Activated T-cell treated with anti-CD3 and anti-CD28 coated beads, Interleukin-2, amount 50 U/mL, for 48 hours (primary cell): ENCODE data around the gene PRPF6.
"Not testable (repeated sequence)": the region's sequence is repeated elsewhere in the genome, so short reads cannot be mapped to it uniquely, and the experiment has no call there.

ENCODE experiments used
- DNase-seq, 2 experiments: peaks; one replicate each; pipeline ENCODE4 v3.0.0-alpha.2; 2020

Gene PRPF6

DNA sequence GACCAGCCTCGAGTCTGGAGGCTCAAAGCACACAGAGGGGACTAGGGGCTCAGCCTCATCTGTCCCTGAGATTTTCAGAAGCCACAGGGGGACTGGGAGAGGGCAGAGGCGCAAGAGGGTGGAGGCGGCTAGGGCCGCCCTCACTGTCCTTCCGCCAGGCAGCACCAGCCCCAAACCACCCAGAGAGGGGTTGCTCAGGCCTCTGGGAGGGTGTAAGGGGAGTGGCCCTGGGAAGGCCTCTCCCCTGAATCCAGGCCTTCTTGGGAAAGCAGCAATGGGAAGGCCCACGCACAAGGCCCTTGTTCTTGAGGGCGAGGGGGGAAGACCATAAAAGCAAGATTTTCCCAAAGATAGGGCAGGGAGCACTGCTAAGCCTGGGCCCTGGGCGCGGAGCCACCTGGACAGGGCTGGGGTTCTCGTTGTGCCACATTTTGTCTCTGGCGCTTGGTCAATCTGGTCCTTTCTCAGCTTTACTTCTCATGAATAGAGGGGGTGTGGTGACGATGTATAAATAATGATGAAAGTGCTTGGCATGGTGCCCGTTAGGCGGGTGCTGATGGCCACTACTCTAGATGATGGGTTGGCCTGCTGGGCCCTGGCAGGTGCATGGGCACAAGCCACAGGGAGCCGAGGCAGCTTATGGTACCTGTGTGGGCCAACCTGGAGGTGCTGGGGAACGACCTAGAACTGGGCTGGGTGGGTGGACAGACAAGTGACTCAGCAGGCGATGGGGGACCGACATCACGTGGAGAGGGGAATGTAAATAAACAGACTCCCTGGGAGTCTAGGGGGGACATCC, 6.3 kb upstream of the PRPF6 start:
- no peak for DNase-seq

DNA sequence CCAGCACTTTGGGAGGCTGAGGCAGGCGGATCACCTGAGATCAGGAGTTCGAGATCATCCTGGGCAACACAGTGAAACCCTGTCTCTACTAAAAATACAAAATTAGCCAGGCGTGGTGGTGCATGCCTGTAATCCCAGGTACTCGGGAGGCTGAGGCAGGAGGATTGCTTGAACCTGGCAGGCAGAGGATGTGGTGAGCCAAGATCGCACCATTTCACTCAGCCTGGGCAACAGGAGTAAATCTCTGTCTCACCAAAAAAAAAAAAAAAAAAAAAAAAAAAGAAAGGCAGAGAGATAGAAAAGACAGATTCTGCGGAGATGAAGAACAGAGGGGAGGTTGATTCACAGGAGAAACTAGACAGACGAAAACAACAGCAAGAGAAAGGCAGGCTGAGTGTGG, 4.4 kb upstream of the PRPF6 start:
- DNase-seq = not testable (repeated sequence)

GRCh38 chr20:63976980-63977738, 3.8 kb upstream of the PRPF6 start:
- DNase-seq = no peak

DNA sequence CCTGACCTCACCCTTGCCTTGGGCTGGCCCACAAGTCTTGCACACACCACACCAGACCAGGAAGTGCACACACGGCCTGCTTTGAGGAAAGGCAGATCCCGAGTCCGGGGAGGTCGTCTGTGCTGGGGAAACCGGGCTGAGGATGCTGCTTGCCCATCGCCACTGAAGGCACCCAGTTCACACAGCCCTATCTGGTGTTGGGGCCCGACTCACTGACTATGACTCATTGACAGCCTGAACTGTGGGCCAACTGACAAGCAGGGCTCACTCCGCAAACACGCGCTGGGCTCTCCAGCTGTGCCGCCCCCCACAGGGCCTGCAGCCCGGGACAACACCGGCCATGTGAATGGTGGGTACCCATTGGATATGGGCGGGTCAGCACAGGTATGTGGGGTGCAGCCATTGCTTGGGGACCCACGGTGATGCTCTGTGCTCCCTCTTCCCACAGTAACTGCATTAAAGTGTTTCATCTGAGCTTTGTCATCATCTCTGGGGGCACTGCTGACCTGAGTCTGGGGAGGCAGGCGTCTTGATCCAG, 3.1 kb upstream of the PRPF6 start:
- peak; percentile 80 to 81 for DNase-seq

- DNase-seq = peak; percentile 79 to 83
These were observed 2.4 kb upstream of the PRPF6 start for GRCh38 chr20:63978319-63979228.

DNA sequence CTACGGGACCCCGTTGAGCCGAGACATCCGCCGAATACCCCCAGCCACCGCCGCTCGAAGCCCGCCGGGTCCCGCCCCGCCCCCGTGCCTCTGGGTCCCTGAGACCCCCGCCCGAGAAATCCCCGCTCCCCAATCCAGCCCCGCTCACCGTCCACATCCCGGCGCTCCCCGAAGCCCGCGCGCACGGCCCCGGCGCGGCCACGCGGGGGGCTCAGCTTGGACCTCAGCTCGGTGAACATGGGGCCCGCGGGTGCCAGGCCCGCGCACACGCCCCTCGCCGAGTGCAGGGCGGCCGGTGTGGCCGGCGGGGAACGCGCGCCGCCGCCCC, 1.7 kb upstream of the PRPF6 start:
- DNase-seq = no peak

DNA sequence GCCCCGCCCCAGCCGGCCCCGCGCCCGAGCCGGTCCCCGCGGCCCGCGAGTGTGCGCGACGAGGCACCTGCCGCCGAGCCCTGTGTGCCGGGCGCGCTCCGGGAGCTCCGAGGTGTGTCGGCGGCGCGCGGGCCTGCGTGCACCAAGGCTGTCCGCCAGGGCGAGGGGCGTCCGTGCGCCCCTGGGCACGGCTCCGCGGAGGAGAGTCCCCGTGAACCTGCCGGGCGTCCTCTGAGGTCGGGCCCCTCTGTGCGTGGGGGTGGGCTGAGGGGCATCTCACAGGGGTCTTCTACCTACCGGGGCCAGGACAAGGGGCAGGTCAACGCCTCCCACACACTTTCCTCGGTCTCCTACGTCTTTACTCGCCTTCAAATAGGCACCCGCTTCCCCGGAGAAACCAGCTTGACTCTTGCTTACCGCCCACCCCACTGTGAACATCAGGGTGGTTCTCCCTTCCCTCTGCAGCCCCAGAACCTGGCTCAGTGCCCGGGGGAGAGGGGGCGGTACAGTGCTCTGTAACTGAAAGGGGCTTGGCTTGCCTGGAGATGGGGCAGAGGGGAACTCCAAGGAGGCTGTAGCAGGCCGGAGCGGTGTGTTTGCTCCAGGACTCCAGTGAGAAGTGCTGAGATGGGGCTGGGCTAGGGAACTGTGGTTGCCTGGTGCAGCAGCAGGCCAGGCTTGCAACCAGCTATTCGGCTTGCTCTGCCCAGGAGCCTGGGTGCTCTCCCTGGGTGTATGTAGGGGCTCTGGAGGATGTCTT, 1.2 kb upstream of the PRPF6 start, which contains the start of gene SAMD10:
Gene SAMD10, minus strand, starts transcription at position 86 of the 760 bp plus-strand sequence. CDS start 175 bp downstream, outside the sequence.
- DNase-seq = peak; percentile 89 to 90

DNA sequence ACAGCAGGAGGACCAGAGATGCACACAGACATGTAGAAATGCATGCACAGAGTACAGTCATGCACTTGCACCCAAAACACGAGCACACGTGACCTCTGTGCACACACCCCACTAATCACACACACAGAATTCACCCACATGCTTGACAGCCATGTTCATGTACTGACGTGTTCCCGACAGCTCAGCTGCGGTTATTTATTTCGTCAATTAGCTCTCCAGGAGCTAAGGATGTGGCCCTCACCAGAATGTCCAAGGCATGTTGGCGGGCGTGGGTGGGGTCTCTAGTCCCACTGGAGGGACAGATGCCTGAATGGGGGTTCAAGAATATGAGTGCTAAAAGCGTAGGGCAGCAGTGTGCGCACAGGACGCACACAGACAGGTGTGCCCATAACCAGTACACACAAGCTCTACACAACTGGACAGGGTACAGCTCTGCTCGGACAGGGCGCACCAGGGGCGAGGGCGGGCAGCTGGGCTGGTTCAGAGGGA, 571 bp upstream of the PRPF6 start:
- DNase-seq = peak in 1 of 2 experiments; percentile 60

DNA sequence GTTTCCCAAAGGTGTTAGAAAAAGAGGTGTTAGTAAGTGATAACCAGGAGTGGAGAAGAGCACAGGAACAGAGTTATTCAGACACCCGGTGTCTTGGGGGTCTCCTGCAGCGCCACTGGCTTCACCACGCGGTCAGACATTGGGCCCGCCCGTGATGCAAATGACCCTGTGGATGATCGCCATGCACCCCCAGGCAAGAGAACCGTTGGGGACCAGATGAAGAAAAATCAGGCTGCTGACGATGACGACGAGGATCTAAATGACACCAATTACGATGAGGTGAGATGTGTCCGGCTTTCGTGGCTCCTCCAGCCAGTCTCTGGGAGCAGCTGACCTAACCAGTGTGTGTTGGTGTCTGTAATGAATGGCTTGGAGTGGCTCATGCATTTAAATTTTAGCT, 2.0 kb downstream of the PRPF6 start:
- no peak for DNase-seq

- DNase-seq = no peak
These were observed 20.0 kb downstream of the PRPF6 start for GRCh38 chr20:64000906-64001305.

DNA sequence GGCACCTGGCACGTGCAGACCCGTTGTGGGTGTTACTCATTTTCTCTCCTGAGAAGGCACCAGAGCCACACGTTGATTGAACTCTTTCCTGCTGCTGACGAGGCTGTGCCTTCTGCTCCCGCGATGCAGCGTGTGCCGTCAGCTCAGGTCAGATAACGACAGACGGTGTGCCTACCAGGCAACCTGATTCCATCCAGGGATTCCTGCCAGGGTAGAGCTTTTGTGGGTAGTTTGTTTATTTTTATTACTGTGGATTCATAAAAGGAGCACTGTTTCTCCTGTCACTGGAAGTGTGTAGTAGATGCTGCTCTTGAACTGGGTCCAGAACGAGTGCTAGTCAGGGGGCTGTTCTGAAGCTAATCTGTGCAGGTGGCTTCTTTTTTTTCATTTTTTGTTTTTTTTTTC, 20.7 kb downstream of the PRPF6 start:
- DNase-seq = no peak

DNA sequence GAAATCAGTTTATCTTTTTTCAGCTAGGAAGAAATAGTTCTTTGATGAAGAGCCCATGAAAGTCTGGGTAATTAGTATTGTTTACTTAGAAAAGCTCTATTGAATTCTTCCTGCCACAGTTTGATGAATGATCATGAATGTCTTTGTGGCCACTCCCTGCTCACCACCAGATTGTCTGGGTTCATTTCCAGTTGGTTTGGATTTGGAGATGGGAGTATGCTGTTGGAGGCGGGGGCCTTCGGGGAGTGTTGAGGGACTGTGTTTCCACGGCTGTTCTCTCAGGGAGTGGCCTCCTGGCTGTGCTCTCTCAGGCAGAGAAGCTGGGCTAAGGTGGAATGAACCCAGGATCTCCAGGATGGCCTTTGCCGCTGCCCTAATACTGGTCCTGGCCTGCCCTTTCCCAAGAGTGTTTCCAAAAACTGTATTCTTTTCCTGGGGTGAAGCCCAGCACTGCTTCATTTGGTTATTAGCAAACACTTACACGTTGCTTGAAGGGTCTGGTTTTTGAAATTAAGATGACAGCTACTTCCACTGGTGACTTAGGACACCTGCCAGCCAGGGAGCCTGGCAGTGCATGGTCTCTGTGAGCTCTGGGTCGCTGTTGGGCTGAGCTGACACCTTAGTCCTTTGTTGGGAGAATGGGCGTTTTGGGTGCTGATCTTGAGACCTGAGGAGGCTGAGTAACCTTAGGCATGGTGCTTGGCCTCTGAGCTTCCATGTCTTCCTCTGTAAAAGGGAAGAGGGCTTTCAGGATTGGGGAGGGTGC, 23.2 kb downstream of the PRPF6 start:
- DNase-seq = no peak

DNA sequence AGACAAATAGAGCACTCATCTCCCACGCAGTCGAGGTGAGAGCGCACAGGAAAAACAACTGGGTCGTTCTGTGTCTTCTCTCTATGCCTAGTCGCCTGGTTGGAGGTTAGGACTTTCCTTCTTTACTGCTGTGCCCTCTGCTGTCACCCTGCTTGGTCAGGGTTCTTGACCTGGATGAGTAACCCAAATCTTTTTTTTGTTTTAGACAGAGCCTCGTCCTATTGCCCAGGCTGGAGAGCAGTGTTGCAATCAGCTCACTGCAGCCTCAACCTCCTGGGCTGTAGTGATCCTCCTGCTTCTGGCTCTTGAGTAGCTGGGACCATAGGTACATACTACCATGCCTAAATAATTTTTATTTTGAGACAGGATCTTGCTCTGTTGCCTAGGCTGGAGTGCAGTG, 24.5 kb downstream of the PRPF6 start:
- DNase-seq = no peak

DNA sequence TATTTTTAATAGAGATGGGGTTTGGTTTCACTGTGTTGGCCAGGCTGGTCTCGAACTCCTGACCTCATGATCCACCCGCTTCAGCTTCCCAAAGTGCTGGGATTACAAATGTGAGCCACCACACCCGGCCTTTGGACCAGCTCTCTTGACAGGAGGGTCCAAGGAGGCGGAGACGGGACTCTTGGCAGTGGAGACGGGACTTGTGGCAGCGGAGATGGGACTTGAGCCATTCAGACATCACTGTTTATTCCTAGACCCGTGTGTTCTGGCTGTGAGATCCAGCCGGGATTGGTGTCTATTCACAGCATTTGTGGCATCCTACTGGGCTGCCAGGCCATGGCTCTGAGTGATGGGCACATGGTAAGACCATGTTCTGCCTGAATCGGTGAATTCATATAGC, 25.6 kb downstream of the PRPF6 start:
- no peak for DNase-seq

GRCh38 chr20:64006902-64007301, 26.0 kb downstream of the PRPF6 start:
- no peak for DNase-seq

GRCh38 chr20:64009811-64010387, 29.0 kb downstream of the PRPF6 start:
- DNase-seq = no peak

DNA sequence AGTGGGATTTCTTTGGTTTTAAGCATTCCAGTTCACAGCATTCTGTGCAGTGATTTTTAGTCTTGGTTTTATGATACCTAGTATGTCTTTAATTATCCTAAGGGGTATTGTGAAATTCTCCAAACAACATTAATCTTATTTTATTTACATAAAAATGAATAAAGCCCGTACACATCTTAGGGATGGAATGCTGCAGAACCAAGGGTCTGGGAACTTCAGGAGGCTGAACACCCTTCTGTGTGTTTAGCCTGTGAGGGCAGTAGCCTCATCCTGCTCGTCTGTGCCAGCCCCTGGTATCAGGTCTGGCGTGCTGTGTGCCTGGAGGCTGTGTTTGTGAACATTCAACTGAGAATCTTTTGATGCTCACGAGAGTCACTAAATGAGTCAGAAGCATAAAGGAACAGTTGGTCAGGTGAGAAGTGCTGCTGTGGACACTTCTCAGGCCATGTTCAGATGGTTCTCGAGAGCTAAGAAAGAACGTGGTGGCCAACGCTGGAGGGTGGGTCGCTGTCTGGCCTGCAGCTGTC, 29.8 kb downstream of the PRPF6 start:
- DNase-seq = no peak

DNA sequence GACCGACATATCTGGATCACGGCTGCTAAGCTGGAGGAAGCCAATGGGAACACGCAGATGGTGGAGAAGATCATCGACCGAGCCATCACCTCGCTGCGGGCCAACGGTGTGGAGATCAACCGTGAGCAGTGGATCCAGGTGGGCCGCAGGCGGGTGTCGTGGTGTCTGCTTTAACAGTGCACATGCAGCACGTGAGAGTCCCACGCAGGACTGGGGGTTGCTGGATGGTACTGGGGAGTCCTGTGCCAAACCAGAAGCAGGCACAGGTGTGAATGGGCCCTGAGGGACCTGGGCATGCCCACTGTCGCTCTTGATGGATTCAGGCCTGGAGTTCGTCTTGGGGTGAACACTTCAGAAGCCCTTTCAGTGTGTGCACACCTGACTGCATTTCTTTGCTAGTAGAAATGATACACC, 30.4 kb downstream of the PRPF6 start:
- peak; percentile 26 for DNase-seq

DNA sequence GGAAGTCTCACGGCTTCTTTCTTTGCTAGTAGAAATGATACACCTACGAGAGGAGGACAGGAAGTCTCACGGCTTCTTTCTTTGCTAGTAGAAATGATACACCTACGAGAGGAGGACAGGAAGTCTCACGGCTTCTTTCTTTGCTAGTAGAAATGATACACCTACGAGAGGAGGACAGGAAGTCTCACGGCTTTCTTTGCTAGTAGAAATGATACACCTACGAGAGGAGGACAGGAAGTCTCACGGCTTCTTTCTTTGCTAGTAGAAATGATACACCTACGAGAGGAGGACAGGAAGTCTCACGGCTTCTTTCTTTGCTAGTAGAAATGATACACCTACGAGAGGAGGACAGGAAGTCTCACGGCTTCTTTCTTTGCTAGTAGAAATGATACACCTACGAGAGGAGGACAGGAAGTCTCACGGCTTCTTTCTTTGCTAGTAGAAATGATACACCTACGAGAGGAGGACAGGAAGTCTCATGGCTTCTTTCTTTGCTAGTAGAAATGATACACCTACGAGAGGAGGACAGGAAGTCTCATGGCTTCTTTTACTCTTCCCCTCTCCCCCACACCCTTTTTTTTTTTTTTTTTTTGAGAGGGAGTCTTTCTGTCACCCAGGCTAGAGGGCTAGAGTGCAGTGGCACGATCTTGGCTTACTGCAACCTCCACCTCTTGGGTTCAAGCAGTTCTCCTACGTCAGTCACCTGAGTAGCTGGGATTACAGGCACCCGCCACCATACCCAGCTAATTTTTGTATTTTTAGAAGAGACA, 31.6 kb downstream of the PRPF6 start:
- not testable (repeated sequence) for DNase-seq

GRCh38 chr20:64015635-64016034, 34.7 kb downstream of the PRPF6 start:
- no peak for DNase-seq
